HepG2 (cell line): ENCODE data around the gene UNG. TPM values are rescaled to one million over a fixed set of nuclear protein-coding genes. Genes with fewer than 3 reads are reported as not detected.

ENCODE experiments used
- ARNT ChIP-seq: fragments of 450-650 bp; IDR thresholded peaks from 2 replicates; pipeline ENCODE4 v1.6.1; 2017
- BCL6 ChIP-seq: IDR thresholded peaks from 2 replicates; pipeline ENCODE4 v1.6.1; 2016; ENCODE audit warnings: missing genetic modification reagents, missing compliant biosample characterization
- CENPX ChIP-seq: sonication (generic); formaldehyde crosslinking; IDR thresholded peaks from 2 replicates; pipeline ENCODE4 v1.9.0; 2021; ENCODE audit warnings: mild to moderate bottlenecking, missing genetic modification reagents, moderate library complexity
- ELF1 ChIP-seq: sonication (generic); formaldehyde crosslinking; IDR thresholded peaks from 2 replicates; pipeline ENCODE4 v1.4.0; 2020; ENCODE audit warnings: missing genetic modification reagents
- GATAD2A ChIP-seq: IDR thresholded peaks from 2 replicates; pipeline ENCODE4 v1.6.1; 2016
- HIVEP1 ChIP-seq: sonication (generic); formaldehyde crosslinking; IDR thresholded peaks from 2 replicates; pipeline ENCODE4 v1.4.0; 2020; ENCODE audit warnings: mild to moderate bottlenecking, missing genetic modification reagents
- MATR3 ChIP-seq: sonication (generic); formaldehyde crosslinking; IDR thresholded peaks from 2 replicates; pipeline ENCODE4 v1.4.0; 2020; ENCODE audit warnings: missing genetic modification reagents
- MAZ ChIP-seq, 2 experiments: sonication (generic) in 1 of 2; formaldehyde crosslinking in 1 of 2; IDR thresholded peaks; 2 replicates each; pipeline versions ENCODE4 v1.5.0 to v1.6.1; 2012 to 2020; ENCODE audit warnings: low read depth in 2 of 2, mild to moderate bottlenecking in 2 of 2, borderline replicate concordance in 1 of 2, improper control_type of control experiment in 1 of 2, low read length in 1 of 2, missing genetic modification reagents in 1 of 2, moderate library complexity in 1 of 2
- NR2F1 ChIP-seq, 2 experiments: fragments of 450-650 bp in 1 of 2; formaldehyde crosslinking in 1 of 2; IDR thresholded peaks; 2 replicates each; pipeline versions ENCODE4 v1.5.0 to v1.6.1; 2016 to 2020; ENCODE audit warnings: mild to moderate bottlenecking in 1 of 2, missing compliant biosample characterization in 1 of 2, missing genetic modification reagents in 1 of 2, moderate library complexity in 1 of 2
- NR2F6 ChIP-seq, 2 experiments: IDR thresholded peaks; 2 replicates each; pipeline ENCODE4 v1.6.1; 2016; ENCODE audit warnings: antibody characterized with exemption in 1 of 2, mild to moderate bottlenecking in 1 of 2
- PPARG ChIP-seq: conservative IDR thresholded peaks from 2 replicates; pipeline ENCODE4 v1.6.1; 2016; ENCODE audit warnings: missing biosample characterization, missing genetic modification reagents
- PRMT3 ChIP-seq: sonication (generic); formaldehyde crosslinking; IDR thresholded peaks from 2 replicates; pipeline ENCODE4 v1.8.1; 2022; ENCODE audit warnings: low read depth, mild to moderate bottlenecking, moderate library complexity, missing genetic modification reagents, borderline replicate concordance
- RAD21 ChIP-seq: fragments of 450-650 bp; formaldehyde crosslinking; IDR thresholded peaks from 2 replicates; pipeline ENCODE4 v1.5.0; 2020; ENCODE audit warnings: mild to moderate bottlenecking
- RNF2 ChIP-seq: fragments of 450-650 bp; conservative IDR thresholded peaks from 2 replicates; pipeline ENCODE4 v1.6.1; 2016; ENCODE audit warnings: low read depth
- SMAD3 ChIP-seq: sonication (generic); formaldehyde crosslinking; IDR thresholded peaks from 2 replicates; pipeline ENCODE4 v1.4.0; 2020; ENCODE audit warnings: missing genetic modification reagents
- SOX13 ChIP-seq, 3 experiments: fragments of 450-650 bp in 1 of 3; sonication (generic) in 1 of 3; formaldehyde crosslinking in 1 of 3; IDR thresholded peaks in 2 of 3; conservative IDR thresholded peaks in 1 of 3; 2 replicates each; pipeline versions ENCODE4 v1.5.0 to v1.6.1; 2016 to 2020; ENCODE audit warnings: antibody characterized with exemption in 1 of 3, mild to moderate bottlenecking in 1 of 3, missing compliant biosample characterization in 1 of 3, missing genetic modification reagents in 1 of 3, moderate library complexity in 1 of 3
- TBX2 ChIP-seq: sonication (generic); formaldehyde crosslinking; IDR thresholded peaks from 2 replicates; pipeline ENCODE4 v1.5.0; 2020; ENCODE audit warnings: missing genetic modification reagents, mild to moderate bottlenecking, borderline replicate concordance
- YY1 ChIP-seq: IDR thresholded peaks from 2 replicates; pipeline ENCODE4 v1.6.1; 2011; ENCODE audit warnings: low read length, low read depth, moderate library complexity, mild to moderate bottlenecking; ENCODE audit not compliant: insufficient read depth, insufficient replicate concordance
- ZNF121 ChIP-seq: sonication (generic); formaldehyde crosslinking; IDR thresholded peaks from 2 replicates; pipeline ENCODE4 v1.5.0; 2020; ENCODE audit warnings: mild to moderate bottlenecking, missing genetic modification reagents
- ZNF235 ChIP-seq: sonication (generic); formaldehyde crosslinking; IDR thresholded peaks from 2 replicates; pipeline ENCODE4 v1.8.1; 2023; ENCODE audit warnings: mild to moderate bottlenecking, missing genetic modification reagents, borderline replicate concordance
- ZNF333 ChIP-seq: sonication (generic); formaldehyde crosslinking; IDR thresholded peaks from 2 replicates; pipeline ENCODE4 v1.4.0; 2020; ENCODE audit warnings: mild to moderate bottlenecking, missing genetic modification reagents, borderline replicate concordance
- ZNF446 ChIP-seq: sonication (generic); formaldehyde crosslinking; IDR thresholded peaks from 2 replicates; pipeline ENCODE4 v1.5.0; 2020; ENCODE audit warnings: mild to moderate bottlenecking, missing genetic modification reagents
- ZNF468 ChIP-seq: sonication (generic); formaldehyde crosslinking; IDR thresholded peaks from 2 replicates; pipeline ENCODE4 v1.8.0; 2022; ENCODE audit warnings: mild to moderate bottlenecking, moderate library complexity, missing genetic modification reagents
- ZNF496 ChIP-seq: sonication (generic); formaldehyde crosslinking; IDR thresholded peaks from 2 replicates; pipeline ENCODE4 v1.8.1; 2023; ENCODE audit warnings: mild to moderate bottlenecking, moderate library complexity, missing genetic modification reagents; ENCODE audit not compliant: insufficient replicate concordance
- ZNF678 ChIP-seq: sonication (generic); formaldehyde crosslinking; IDR thresholded peaks from 2 replicates; pipeline ENCODE4 v1.4.0; 2020; ENCODE audit warnings: mild to moderate bottlenecking, missing genetic modification reagents
- ZNF781 ChIP-seq: sonication (generic); formaldehyde crosslinking; IDR thresholded peaks from 2 replicates; pipeline ENCODE4 v1.5.1; 2020; ENCODE audit warnings: borderline replicate concordance, mild to moderate bottlenecking, missing genetic modification reagents; ENCODE audit errors: not compliant biosample characterization
- polyA plus RNA-seq, 8 experiments: library from polyadenylated mRNA; depleted of rRNA in 3 of 8; stranded (reverse) in 7 of 8; unstranded in 1 of 8; fragments of >200 nt; fragmentation: Illumina TruSeq in 4 of 8; extraction: Trizol in 4 of 8; gene quantifications; 2 replicates each; pipeline versions ENCODE4 v1.2.1 to v1.2.3, GENCODE V29; 2011 to 2016; ENCODE audit warnings: low read depth in 4 of 8, missing spikeins in 1 of 8, mixed read lengths in 1 of 8; ENCODE audit not compliant: insufficient read depth in 1 of 8
- total RNA-seq, 5 experiments: library from RNA; depleted of rRNA; stranded (reverse); fragments of >200 nt; fragmentation: Illumina TruSeq; extraction: Trizol; gene quantifications; 2 replicates each; pipeline ENCODE4 v1.2.3, GENCODE V29; 2016; ENCODE audit warnings: low read depth in 1 of 5
- TF ChIP-seq, protein P1 (sequence below): sonication (generic); formaldehyde crosslinking; IDR thresholded peaks from 2 replicates; pipeline ENCODE4 v1.5.0; 2020; ENCODE audit warnings: missing genetic modification reagents

The UNG gene
- total and polyA plus RNA-seq, 2 of the 13 experiments (the other 11 are each of a cell fraction or from before 2014, with no cell fraction given) = 23.3 to 114 TPM

DNA sequence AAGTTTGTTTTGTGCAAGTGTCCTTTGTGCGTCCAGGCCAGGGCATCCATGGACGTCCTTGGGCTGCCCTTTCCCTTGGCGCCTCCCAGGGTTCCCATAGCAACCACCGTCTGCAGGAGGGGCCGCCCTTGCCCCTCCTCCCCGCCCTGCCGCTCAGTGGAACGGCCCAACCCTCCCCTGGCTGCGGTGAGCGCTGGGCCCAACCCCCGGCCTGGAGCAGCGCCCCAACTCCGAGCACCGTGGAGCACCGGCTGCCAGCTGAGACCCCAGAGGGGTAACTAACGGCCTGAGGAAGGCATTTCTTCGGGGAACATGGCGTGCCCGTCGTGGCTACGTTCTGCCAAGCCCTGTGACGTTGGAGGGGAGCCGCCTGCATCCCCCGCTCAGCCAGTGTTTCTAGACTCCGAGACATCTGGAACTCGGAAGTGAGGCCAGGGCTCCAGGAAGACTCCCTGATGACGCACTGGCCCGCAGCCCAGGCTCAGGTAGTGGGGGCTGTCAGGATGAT lies 13.6 kb downstream of the UNG start (continued):
- TF ChIP-seq RAD21 (peak; percentile 39), RNF2 (no peak), ZNF678 (CRISPR knock-in tag) (no peak), ELF1 (CRISPR knock-in tag) (peak; percentile 66), MATR3 (CRISPR knock-in tag) (no peak), YY1 (peak; percentile 33), CENPX (no peak), PPARG (CRISPR knock-in tag) (0 out of 2 replicates have a peak, but pooled peaks have one; percentile 33), ZNF446 (CRISPR knock-in tag) (no peak), BCL6 (CRISPR knock-in tag) (peak; percentile 34; the same call in 1 of the 2 replicates), PRMT3 (CRISPR knock-in tag) (no peak), ZNF333 (CRISPR knock-in tag) (peak; percentile 33; the same call in 1 of the 2 replicates), SMAD3 (CRISPR knock-in tag) (no peak), TBX2 (CRISPR knock-in tag) (peak; percentile 75; the same call in 1 of the 2 replicates), ZNF235 (CRISPR knock-in tag) (no peak), HIVEP1 (peak; percentile 75), ZNF781 (CRISPR knock-in tag) (no peak), MAZ (IDR thresholded peaks at IDR 0.05; ENCODE audit: borderline replicate concordance, low read depth, low read length) (peak; percentile 78), MAZ (CRISPR knock-in tag; IDR thresholded peaks at IDR 0.05; ENCODE audit: low read depth) (peak; percentile 81), ZNF121 (CRISPR knock-in tag) (peak; percentile 82), ZNF468 (CRISPR knock-in tag) (no peak), NR2F1 (CRISPR knock-in tag; IDR thresholded peaks at IDR 0.05) (no peak), SOX13 (IDR thresholded peaks at IDR 0.05) (no peak), SOX13 (CRISPR knock-in tag; conservative IDR thresholded peaks at IDR 0.05 in 1 of 2, IDR thresholded peaks at IDR 0.05 in 1 of 2) (peak in 1 of 2 experiments; percentile 18; a peak in 1 of 4 replicates), GATAD2A (CRISPR knock-in tag) (peak; percentile 42), NR2F6 (IDR thresholded peaks at IDR 0.05) (0 out of 2 replicates have a peak, but pooled peaks have one; percentile 5), NR2F6 (CRISPR knock-in tag; IDR thresholded peaks at IDR 0.05) (no peak; the same call in 1 of the 2 replicates), ARNT (no peak), ZNF496 (CRISPR knock-in tag) (no peak)
- TF ChIP-seq, protein P1, sequence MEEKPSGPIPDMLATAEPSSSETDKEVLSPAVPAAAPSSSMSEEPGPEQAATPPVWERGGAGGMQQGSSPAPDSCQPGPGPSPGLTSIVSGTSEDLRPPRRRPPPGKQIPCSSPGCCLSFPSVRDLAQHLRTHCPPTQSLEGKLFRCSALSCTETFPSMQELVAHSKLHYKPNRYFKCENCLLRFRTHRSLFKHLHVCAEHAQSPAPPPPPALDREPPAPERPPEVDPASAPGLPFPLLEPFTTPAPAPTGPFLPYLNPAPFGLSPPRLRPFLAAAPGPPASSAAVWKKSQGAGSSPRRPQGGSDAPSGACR (CRISPR knock-in tag) = no peak
